ENCODE data around the gene SMYD2.

DNA sequence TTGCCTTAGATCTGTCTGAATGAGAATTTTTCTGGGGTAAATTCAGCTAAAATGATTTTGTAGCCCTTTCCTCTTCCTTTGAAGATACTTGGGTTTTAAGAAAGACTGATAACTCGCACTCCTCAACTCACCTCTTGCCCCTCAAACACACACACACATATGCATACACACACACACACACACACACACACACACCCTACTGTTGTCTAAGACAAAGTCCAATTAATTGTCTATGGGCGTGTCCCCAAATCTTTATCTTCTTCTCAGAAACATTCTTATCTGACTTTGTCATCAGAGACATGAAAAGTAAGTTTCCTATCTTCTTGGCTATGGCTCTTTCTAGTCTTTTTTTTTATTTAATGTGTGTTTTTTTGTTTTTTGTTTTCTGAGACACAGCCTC lies 36.1 kb upstream of the SMYD2 start:
- TF ChIP-seq RAD21 (IDR thresholded peaks at IDR 0.05 in 1 of 2, conservative IDR thresholded peaks at IDR 0.05 in 1 of 2; ENCODE audit: low read depth in 2 of 2, low read length in 2 of 2): no peak
- no peak for TF ChIP-seq NANOG (IDR thresholded peaks at IDR 0.05; ENCODE audit: insufficient read depth, low read depth, low read length, poor library complexity, severe bottlenecking)
- TF ChIP-seq POLR2AphosphoS5 (IDR thresholded peaks at IDR 0.05; ENCODE audit: low read depth, low read length): no peak
- no peak for TF ChIP-seq USF2 (IDR thresholded peaks at IDR 0.05; ENCODE audit: low read length)
- no peak for TF ChIP-seq TCF12 (IDR thresholded peaks at IDR 0.05; ENCODE audit: low read depth, low read length)
- TF ChIP-seq TAF1 (IDR thresholded peaks at IDR 0.05; ENCODE audit: low read depth, low read length): no peak
- TF ChIP-seq CTCF (IDR thresholded peaks at IDR 0.05; ENCODE audit: control extremely low read depth in 1 of 3, insufficient read depth in 1 of 3, low read depth in 1 of 3, low read length in 3 of 3): no peak
- no peak for TF ChIP-seq BCL11A (IDR thresholded peaks at IDR 0.05; ENCODE audit: low read depth in 2 of 2, low read length in 2 of 2)

Measured in H1 (cell line).